Uterus (tissue), 4 donors: ENCODE results near the gene GRK6. TPM values are rescaled to one million over a fixed set of nuclear protein-coding genes. Genes with fewer than 3 reads are reported as not detected.
A peak's percentile ranks its signal among the peaks of the same experiment; 100 is the strongest.

Experiments used
- DNase-seq, 2 donors: peaks; one replicate each; pipeline ENCODE4 v3.0.0-alpha.2; 2019 to 2020
- H3K27ac ChIP-seq, 2 donors: fragments of 200-600 bp; sonication (generic); 1 replicate in 1 of 2; 2 replicates in 1 of 2; pipeline ENCODE4 v1.5.1; 2016 to 2018
- H3K27me3 ChIP-seq, 2 donors: fragments of 200-600 bp; sonication (generic); one replicate each; pipeline ENCODE4 v1.5.1; 2018 to 2019; ENCODE audit warnings: control low read depth in 1 of 2
- H3K36me3 ChIP-seq, 2 donors: fragments of 200-600 bp; sonication (generic); one replicate each; pipeline ENCODE4 v1.5.1; 2019; ENCODE audit warnings: control low read depth in 1 of 2
- H3K4me1 ChIP-seq, 2 donors: fragments of 200-600 bp; sonication (generic); one replicate each; pipeline ENCODE4 v1.5.1; 2018 to 2019; ENCODE audit warnings: control low read depth in 1 of 2
- H3K4me3 ChIP-seq, 2 donors: fragments of 200-600 bp; sonication (generic); 1 replicate in 1 of 2; 2 replicates in 1 of 2; pipeline ENCODE4 v1.5.1; 2018 to 2019; ENCODE audit warnings: mild to moderate bottlenecking in 1 of 2
- H3K9me3 ChIP-seq, 2 donors: fragments of 200-600 bp; sonication (generic); one replicate each; pipeline ENCODE4 v1.5.1; 2019; ENCODE audit warnings: control low read depth in 1 of 2
- CTCF ChIP-seq, 4 experiments: fragments of 200-600 bp in 2 of 4; fragments of 450-650 bp in 2 of 4; sonication (generic) in 2 of 4; IDR thresholded peaks; one replicate each; pipeline ENCODE4 v1.5.1; 2016 to 2019; ENCODE audit warnings: antibody characterized with exemption in 4 of 4, mild to moderate bottlenecking in 2 of 4, moderate library complexity in 1 of 4
- POLR2A ChIP-seq, 2 donors: fragments of 450-650 bp; IDR thresholded peaks; one replicate each; pipeline ENCODE4 v1.6.1; 2016; ENCODE audit warnings: antibody characterized with exemption in 2 of 2, mild to moderate bottlenecking in 1 of 2, moderate library complexity in 1 of 2
- intact Hi-C: fragments of 100-400 bp; cut with DNase I; formaldehyde crosslinking; loops from one replicate; pipeline ENCODE4 v1.15.1; 2023; ENCODE audit warnings: low total_unique reads
- total RNA-seq, 4 donors: library from RNA; depleted of rRNA in 3 of 4; stranded (reverse); fragments of >200 nt in 3 of 4; gene quantifications; one replicate each; pipeline versions ENCODE4 v1.1.0 to v1.2.4, GENCODE V29; 2014 to 2023
- donor health status: DM: yes; HTN: yes; CAD: no.

Gene GRK6
- 10 to 100 TPM; 16.4 to 29.8 (median 20.9) TPM for total RNA-seq

GRCh38 chr5:177426566-177427210 lies at the start of gene GRK6:
TSS of gene GRK6 (plus strand) at chr5:177426676. CDS start at chr5:177426846, 170 bp downstream.
- Histone ChIP-seq H3K36me3 (no peaks in the 10 kb centered on the region), H3K9me3 (no peaks in the 10 kb centered on the region), H3K27me3 (no peaks in the 10 kb centered on the region), H3K4me1 (peaks cover 0 to 8% of the 10 kb centered on the region in 2 donors), H3K4me3 (peak within 1 kb of the TSS; percentile 71 to 87), H3K27ac (peak within 1 kb of the TSS; percentile 93 to 96)
- TF ChIP-seq CTCF (IDR thresholded peaks at IDR 0.05) (no peak), POLR2A (IDR thresholded peaks at IDR 0.05) (peak; percentile 63 to 77)
- peak; percentile 42 to 57 for DNase-seq
- intact Hi-C loops = no loop called here

- Histone ChIP-seq H3K27me3 (no peaks in the 10 kb centered on the region), H3K36me3 (no peaks in the 10 kb centered on the region), H3K4me1 (no peaks in the 10 kb centered on the region), H3K4me3 (no peak overlapping the region), H3K9me3 (no peaks in the 10 kb centered on the region), H3K27ac (no peak overlapping the region)
- TF ChIP-seq CTCF (IDR thresholded peaks at IDR 0.05) (no peak), POLR2A (IDR thresholded peaks at IDR 0.05) (no peak)
- DNase-seq = no peak
- intact Hi-C loops = no loop called here
These were observed 48.4 kb upstream of the GRK6 start for GRCh38 chr5:177377851-177378776.

- Histone ChIP-seq H3K4me3 (no peak overlapping the region), H3K4me1 (no peaks in the 10 kb centered on the region), H3K36me3 (no peaks in the 10 kb centered on the region), H3K27ac (no peak overlapping the region), H3K9me3 (no peaks in the 10 kb centered on the region), H3K27me3 (no peaks in the 10 kb centered on the region)
- intact Hi-C loops = no loop called here
- DNase-seq = no peak
- TF ChIP-seq POLR2A (IDR thresholded peaks at IDR 0.05) (no peak), CTCF (IDR thresholded peaks at IDR 0.05) (no peak)
These were observed 47.3 kb upstream of the GRK6 start for GRCh38 chr5:177378884-177379883.

- Histone ChIP-seq H3K27ac (no peak overlapping the region), H3K27me3 (no peaks in the 10 kb centered on the region), H3K9me3 (no peaks in the 10 kb centered on the region), H3K4me3 (no peak overlapping the region), H3K4me1 (no peaks in the 10 kb centered on the region), H3K36me3 (no peaks in the 10 kb centered on the region)
- TF ChIP-seq CTCF (IDR thresholded peaks at IDR 0.05) = no peak
- no peak for TF ChIP-seq POLR2A (IDR thresholded peaks at IDR 0.05)
- DNase-seq = no peak
- intact Hi-C loops = no loop called here
These were observed 45.7 kb upstream of the GRK6 start for GRCh38 chr5:177380805-177381126.
